ENCODE results near the gene ARHGEF16.

The ARHGEF16 gene

GRCh38 chr1:3438661-3439180 lies 15.7 kb upstream of the ARHGEF16 start:
- DNase-seq (ENCODE audit: low read depth, low spot score): no peak

- no peak for DNase-seq (ENCODE audit: low read depth, low spot score)
Measured at GRCh38 chr1:3439346-3440299, 14.8 kb upstream of the ARHGEF16 start.

- DNase-seq (ENCODE audit: low read depth, low spot score): no peak
Measured at GRCh38 chr1:3440300-3440681, 14.2 kb upstream of the ARHGEF16 start.

GRCh38 chr1:3440711-3441409 lies 13.6 kb upstream of the ARHGEF16 start:
- DNase-seq (ENCODE audit: low read depth, low spot score): peak; percentile 23

GRCh38 chr1:3441410-3441847 lies 13.0 kb upstream of the ARHGEF16 start:
- DNase-seq (ENCODE audit: low read depth, low spot score): no peak

- no peak for DNase-seq (ENCODE audit: low read depth, low spot score)
Measured at GRCh38 chr1:3441880-3442279, 12.6 kb upstream of the ARHGEF16 start.

GRCh38 chr1:3442331-3442730 lies 12.1 kb upstream of the ARHGEF16 start:
- DNase-seq (ENCODE audit: low read depth, low spot score): no peak

- DNase-seq (ENCODE audit: low read depth, low spot score): no peak
Measured at GRCh38 chr1:3442901-3443300, 11.6 kb upstream of the ARHGEF16 start.

GRCh38 chr1:3443807-3444206 lies 10.7 kb upstream of the ARHGEF16 start:
- no peak for DNase-seq (ENCODE audit: low read depth, low spot score)

- DNase-seq (ENCODE audit: low read depth, low spot score): no peak
Measured at GRCh38 chr1:3444298-3444697, 10.2 kb upstream of the ARHGEF16 start.

GRCh38 chr1:3444736-3445135 lies 9.7 kb upstream of the ARHGEF16 start:
- no peak for DNase-seq (ENCODE audit: low read depth, low spot score)

- DNase-seq (ENCODE audit: low read depth, low spot score): no peak
Measured at GRCh38 chr1:3450202-3450863, 4.1 kb upstream of the ARHGEF16 start.

GRCh38 chr1:3450983-3451382 lies 3.5 kb upstream of the ARHGEF16 start:
- DNase-seq (ENCODE audit: low read depth, low spot score): no peak

GRCh38 chr1:3451994-3452865 lies 2.2 kb upstream of the ARHGEF16 start:
- DNase-seq (ENCODE audit: low read depth, low spot score): no peak

- DNase-seq (ENCODE audit: low read depth, low spot score): no peak
Measured at GRCh38 chr1:3452866-3453175, 1.6 kb upstream of the ARHGEF16 start.

- DNase-seq (ENCODE audit: low read depth, low spot score): peak; percentile 92
Measured at GRCh38 chr1:3453203-3453761, 1.2 kb upstream of the ARHGEF16 start.

GRCh38 chr1:3454811-3455618 lies 550 bp downstream of the ARHGEF16 start:
- DNase-seq (ENCODE audit: low read depth, low spot score): peak; percentile 53

- DNase-seq (ENCODE audit: low read depth, low spot score): no peak
Measured at GRCh38 chr1:3455670-3456448, 1.4 kb downstream of the ARHGEF16 start.

- no peak for DNase-seq (ENCODE audit: low read depth, low spot score)
Measured at GRCh38 chr1:3456449-3456963, 2.0 kb downstream of the ARHGEF16 start.

Measured in ELF-1 (cell line).